Stimulated activated CD8-positive, alpha-beta memory T cell treated with anti-CD3 and anti-CD28 coated beads, Interleukin-2, amount 100 ng/mL, for 48 hours (primary cell): ENCODE results near the gene PRXL2A.
"Not testable (repeated sequence)": the region's sequence is repeated elsewhere in the genome, so short reads cannot be mapped to it uniquely, and the experiment has no call there.

Experiments used
- DNase-seq, 2 donors: peaks; one replicate each; pipeline ENCODE4 v3.0.0-alpha.2; 2020; ENCODE audit warnings: low read depth in 2 of 2

The PRXL2A gene

DNA sequence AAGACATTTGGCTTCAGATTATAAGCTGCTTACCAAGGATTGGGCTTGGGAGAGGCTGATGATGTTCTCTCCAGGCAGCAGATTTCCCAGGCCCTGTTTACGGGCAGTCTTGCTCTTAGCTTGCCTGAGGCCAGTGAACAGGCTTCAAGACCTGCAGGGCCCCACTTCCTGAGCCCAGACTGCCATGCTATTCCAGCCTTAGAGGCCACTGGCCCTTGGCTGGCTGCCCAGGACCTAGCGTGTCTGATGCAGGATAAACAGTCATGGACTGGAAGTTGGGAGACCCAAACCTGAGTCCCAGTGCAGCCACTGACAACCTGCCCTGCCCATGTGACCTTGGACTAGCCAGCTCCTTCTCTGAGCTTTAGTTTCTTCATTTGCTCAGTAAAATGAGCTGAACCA, 2.9 kb downstream of the PRXL2A start:
- no peak for DNase-seq

DNA sequence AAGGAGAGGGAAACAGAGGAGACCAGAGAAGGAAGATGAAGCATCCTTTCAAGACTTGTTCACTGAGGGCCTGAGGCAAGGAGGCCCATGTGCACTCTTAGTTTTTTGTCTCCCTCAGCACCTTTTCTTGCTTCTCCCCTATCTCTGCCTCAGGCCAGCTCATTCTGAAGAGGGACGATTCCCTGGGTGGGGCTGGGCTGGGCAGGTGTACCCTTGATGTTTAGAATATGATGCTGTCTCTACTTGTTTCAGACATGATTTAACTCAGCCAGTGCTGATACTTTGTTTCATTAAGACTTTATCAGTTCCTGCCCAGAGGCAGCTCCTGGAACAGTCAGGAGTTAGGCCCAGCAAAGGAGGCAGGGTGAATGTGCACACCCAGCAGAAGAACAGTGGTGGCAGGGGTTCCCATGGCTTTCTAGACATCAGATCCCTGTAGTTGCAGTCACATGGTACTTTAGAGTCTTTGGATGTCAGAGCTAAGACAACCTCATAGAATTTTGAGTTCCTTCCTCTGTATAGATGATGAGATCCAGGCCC, 3.4 kb downstream of the PRXL2A start:
- no peak for DNase-seq

DNA sequence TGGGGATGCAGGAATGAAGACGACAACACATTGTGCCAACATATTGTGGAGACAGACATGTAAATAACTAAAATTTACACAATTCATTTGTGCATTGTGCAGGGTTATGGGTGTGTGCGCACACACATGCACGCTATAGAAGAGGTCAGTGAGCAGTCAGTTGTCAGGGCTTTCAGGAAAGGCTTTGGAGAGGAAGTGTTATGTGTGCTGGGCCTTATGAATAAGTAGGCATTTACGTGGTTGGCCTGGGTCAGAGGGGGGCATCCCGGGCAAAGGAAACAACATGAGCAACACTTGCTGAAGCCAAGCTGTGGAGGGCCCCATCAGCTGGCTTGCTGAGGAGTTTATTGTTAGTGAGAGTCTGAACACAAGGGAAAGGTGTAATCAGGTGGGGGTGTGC, 4.1 kb downstream of the PRXL2A start:
- DNase-seq = no peak

DNA sequence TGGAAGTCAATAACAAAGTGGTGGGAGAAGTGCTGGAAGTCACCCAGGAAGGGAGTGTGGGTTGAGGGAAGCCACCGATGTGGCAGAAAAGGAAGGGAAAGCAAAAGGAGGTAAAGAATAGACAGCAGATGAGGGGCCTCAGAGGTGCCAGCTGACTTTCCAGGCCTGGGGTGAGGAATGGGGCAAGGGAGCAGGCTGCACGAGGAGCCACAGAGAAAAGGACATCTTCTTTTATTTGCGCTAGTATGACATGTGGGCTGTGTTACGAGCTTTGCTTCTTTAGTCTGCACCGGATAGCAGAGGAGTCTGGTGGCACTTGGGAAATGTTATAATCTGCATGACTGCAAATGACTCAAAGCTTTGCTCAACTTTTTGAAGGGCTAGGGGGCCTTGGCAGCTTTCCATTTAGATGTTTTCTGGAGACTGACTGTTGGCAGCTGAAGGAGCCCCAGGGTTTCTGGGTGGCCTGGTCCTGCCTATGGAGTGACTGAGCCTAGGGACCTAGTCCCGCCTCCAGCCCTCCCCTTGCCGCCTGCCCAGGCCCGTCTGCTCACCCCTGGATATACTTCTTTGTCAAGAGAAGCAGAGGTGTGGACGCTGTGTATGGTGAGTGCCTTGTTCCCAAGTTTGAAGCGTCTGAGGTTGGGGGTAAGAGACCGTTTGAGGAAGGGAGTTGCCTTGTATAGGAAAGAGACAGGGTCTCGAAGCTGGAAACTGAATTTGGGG, 5.1 kb downstream of the PRXL2A start:
- DNase-seq = no peak

DNA sequence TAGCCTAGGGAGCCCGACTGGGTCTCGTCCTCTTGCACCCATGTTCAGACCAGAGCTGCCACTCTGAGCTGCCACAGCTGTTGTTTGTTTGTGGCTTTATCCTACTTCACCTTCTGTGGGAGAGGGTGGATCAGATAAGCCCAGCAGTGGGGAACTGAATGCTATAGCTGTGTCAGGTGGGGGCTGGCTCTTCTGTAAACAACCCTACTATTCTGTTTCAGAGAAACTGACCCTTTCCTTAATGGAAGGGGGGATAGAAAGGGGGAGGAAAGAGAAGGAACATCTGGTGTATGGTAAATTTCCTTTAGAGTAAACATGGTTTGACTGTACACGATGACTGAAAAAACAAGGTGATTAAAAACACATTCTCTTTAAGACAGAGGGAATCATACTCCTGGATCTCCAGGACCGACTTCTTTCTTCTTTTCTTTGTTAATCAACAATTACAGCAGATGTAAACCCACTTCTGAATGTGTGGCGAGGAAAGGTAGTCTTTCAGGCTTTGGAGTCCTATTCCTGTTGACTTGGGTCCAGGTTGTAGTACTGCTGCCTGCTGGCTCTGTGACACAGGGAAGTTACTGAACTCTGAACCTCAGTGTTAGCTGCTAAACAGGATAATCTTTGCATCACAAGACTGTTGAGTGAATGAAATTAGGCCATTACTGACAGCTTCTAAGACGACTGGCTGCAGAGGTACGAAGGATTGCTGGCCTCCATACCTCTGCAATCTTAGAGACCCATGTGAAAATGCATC, 6.0 kb downstream of the PRXL2A start:
- no peak for DNase-seq

DNA sequence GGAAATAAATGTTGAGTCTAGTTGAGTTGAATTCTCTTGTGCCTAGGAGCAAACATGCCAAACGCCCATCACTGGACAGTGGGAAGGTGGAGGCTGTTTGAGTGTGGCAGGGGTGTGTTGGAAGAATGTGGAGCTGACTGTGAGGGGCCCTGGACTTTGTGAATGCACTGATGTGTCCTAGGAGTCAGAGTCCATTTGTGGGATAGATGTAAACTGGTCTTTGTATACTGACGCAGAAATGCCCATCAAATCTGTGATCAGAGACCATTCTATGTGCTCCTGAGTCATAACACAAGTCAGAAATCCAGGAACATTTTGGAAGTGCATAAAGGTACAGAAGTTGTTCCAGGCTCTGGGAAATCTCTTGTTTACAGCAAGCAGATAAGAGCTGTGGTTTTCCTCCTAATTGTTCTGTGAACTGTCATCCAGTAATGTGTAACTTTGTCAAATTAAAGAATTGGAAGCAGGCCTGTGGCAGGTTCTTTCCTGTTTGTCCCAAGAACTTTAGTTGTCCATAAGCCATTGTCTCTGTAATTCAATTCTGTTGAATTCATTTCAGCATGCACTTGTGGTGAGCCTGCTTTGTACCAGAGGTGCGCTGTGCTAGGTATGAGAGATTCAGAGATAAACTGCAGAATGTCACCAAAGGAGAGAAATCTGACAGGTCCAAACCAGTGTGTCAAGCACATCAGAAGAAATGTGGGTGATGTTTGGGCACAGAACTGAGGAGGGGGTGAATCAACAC, 7.6 kb downstream of the PRXL2A start:
- DNase-seq = no peak

DNA sequence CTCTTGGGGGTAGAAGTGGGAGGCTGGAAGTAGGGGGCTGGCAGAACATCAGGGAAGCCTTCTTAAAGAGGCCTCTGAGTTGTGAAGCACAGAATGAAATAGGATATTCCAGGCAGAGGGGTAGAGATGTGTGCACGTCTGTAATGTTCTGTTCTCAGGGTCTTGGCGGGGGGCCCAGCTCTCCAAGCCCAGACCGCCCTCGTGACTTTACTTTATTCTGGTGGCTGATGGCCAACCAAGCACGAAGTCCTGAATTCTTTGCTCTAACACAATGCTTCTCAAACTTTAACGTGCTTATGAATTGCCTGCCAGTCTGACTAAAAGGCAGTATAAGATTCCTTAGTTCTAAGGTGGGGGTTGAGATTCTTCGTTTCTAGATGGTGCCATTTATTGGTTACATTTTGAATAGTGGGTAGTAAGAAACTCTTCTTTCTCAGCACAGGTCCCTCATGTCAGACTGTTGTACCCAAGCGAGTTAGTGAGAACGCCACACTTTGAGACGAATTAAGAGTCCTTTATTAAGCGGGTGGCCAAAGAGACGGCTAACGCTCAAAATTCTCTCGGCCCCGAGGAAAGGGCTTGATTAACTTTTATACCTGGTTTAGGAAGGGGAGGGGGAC, 8.2 kb downstream of the PRXL2A start:
- DNase-seq = no peak

DNA sequence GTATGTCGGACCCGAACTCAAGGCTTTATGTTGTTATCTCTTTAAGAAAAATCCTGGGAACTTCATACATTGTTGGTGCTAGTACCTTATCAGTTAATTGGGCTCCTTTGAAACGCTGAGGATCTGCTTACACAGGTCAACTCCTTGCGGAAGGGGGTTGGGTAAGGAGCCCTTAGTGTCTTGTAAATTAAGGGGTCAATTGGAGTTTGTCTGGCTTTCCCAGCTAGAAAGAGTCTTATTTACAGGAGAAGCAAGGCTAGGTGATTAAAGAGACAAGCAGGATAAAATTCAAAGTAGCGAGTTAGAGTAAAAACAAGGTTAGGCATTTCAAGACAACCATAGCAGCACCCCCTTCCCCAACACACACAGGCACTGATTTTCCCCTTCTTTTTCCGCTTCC, 8.9 kb downstream of the PRXL2A start:
- DNase-seq = not testable (repeated sequence)

DNA sequence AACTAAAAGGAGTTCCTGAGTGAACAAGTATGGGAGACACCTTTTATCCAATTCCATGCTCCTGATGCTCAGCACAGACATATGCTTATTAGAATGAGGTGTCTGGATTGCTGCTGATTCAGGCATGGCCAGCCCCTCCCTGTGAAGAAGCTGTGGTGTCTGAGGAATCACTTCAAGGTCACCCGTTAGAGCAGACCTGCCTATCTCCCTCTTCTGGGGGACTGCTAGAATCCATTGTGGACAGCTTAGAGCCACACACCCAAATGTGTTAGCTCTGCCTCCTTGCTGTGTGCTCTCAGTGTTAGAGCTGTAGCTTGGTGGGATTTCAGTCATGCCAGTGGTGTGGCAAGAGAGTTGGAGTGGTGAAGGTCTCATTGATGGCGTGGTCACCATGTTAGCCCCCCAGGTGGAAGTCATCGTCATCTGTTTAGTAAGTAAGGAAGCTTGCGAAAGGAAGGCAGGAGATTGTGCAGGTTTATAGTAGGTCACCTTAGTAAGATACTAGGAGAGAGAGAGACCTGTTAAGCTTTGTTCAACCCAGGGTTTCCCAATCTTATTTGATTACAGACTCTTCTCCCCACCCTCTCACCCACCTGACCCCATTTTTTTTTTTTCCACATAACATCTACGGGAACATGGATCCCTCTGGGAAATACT, 12.8 kb downstream of the PRXL2A start:
- DNase-seq = no peak

DNA sequence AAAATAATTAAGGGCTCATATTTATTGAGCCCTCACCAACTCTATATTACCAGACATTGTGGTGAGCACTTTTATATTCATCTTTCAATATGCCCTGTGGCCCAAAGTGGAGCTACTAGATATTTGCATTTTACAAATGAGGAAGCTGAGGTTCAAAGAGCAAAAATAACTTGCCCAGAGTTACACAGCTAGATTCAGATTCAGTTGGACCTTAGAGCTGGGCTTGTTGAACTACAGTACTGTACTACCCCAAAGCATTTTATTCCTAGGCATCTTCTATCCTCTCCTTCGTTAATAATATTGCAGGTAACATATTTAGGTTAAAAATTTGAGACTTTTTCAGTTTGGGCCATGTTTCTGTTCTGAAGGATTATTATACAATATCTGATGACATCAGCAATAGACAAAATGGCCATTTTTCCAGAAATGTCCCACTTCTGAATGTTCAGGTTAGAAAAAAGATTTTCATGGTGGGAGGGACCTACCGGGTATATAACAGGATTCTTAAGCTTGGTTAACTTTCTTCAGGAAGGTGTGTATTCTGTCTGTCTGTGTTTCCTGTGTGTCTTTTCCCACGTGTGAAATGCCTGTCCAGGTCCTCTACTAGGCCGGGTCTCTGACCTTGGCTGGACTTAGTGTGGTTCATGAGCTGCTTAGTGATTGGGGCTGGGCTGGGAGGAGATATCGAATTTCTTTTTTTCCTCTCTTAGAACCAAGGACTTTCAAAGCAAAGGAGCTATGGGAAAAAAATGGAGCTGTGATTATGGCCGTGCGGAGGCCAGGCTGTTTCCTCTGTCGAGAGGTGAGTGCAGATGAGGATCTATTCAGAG, 13.6 kb downstream of the PRXL2A start:
- no peak for DNase-seq

DNA sequence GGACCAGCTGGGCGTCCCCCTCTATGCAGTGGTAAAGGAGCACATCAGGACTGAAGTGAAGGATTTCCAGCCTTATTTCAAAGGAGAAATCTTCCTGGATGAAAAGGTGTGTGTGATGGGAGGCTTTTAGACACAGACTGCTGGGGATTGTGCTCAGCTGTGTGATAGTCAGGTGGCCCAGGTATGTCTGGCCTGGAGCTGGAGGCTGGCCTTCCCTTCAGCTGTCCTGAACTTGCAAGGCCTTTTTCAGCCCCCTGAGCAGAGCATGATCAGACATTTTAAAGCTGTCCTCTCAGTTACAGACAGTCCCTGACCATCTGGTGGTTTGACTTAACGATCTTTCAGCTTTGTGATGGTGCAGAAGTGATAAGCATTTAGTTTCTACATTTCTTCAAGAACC, 17.6 kb downstream of the PRXL2A start:
- no peak for DNase-seq

DNA sequence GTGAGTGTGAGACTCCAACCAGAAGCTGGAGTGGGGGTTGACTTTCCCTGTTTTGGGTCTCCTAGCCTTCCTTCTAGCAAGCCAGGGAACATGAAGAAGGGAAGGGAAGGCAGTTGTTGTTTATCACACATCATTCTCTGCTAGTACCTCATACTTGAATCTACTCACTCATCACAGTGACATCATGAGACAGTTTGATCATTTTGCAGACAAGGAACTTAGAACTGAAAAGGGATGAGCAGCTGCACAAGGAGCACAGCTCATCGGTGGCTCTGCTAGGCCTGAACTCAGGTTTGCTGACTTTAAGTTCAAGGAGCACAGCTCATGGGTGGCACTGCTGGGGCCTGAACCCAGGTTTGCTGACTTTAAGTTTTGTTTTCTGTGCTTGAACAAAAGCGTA, 19.2 kb downstream of the PRXL2A start:
- no peak for DNase-seq

DNA sequence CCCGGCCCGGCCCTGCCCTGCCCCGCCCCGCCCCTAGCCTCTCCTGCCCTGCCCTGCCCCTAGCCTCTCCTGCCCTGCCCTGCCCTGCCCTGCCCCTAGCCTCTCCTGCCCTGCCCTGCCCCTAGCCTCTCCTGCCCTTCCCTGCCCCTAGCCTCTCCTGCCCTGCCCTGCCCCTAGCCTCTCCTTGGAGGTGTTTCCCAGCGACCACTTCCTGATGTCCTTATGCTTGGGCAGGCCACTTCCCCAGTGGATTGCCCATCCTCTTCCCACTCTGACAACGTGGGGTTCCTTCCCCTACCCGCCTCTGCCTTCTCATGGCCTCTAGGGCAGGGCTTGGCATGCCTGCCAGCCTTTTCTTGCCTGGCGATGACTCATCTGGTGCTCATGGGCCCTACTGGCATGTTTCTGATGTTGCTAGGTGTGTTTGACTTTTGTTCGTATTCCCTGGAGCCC, 21.2 kb downstream of the PRXL2A start:
- DNase-seq = no peak

DNA sequence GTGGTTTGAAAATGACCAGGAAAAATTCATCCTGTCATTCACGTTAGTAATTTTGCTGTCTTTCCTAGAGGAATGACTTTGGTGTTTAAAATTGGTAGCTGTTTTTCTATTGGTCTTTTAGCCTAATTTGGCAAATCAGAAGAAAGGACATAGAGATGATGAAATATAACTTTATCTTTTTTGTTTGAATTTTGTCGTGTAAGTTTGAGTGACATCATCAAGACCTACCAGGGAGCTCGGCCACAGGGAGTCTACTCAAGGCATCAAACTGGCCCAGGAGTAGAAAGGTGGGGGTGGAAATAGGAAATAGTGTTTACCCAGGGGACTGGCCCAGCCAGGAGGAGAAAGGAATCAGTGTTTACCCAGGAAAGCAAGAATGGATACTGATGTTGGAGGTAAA, 24.8 kb downstream of the PRXL2A start:
- DNase-seq = no peak

DNA sequence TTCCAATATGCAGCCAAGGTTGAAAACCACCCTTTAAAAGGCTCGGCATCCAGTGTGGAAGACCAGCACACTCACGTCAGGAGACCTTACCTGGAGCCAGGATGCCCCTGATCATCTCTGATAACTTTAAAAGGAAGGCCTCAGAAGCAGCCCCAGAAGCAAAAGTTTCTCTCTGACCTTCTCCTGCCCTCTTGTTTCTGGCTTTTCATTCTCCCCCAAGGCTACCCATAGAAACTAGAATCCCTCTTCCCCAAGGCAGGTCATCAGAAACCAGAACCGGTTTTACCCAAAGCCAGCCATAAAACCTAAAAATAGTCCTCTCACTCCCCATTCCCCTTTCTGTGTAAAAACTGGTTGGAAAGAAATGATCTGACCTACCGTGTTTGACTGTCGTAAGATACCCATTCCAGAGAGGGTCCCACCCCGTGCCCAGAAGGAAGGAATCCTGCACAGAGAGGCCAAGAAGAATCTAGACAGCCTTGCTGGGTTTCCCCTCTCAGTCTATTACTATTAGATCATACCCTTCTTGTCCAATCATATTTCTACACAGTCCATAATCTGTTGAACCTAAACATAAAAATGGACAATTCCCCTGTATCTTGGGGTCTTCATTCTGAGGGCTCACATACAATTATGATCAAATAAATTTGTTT, 28.2 kb downstream of the PRXL2A start:
- no peak for DNase-seq

DNA sequence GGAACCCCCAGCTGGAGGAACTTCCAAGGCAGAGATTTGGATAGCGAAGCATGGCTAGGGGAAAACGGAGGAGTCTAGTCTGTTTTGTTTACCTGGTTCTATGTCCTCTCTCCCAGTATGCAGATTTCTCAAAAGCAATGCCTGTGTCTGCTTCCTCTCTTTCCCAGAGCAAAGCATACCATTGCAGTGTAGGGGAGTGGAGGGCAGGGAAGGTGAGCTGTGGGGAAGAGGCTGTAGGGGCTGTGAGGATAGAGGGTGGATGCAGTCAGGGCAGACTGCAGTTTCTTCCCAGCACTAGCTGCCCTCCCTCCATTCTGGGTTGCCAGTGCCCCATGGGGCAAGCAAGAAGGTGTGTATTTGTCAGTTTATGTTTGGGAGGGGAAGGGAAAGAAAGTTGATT, 28.9 kb downstream of the PRXL2A start:
- no peak for DNase-seq

DNA sequence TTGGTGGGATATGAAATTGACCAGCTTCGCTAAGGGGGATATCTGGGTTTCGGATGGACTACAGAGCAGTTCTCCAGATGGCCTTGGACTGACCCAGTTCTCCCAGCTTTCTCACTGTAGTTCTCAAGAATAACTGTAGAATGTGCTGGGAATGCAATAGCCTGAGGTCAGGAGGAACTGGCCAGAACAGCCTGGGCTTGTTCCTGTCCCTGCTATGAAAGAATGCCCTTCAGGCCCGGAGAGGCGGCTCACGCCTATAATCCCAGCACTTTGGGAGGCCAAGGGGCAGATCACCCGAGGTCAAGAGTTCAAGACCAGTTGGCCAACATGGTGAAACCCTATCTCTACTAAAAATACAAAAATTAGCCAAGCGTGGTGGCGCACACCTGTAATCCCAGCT, 33.5 kb downstream of the PRXL2A start:
- DNase-seq = no peak

DNA sequence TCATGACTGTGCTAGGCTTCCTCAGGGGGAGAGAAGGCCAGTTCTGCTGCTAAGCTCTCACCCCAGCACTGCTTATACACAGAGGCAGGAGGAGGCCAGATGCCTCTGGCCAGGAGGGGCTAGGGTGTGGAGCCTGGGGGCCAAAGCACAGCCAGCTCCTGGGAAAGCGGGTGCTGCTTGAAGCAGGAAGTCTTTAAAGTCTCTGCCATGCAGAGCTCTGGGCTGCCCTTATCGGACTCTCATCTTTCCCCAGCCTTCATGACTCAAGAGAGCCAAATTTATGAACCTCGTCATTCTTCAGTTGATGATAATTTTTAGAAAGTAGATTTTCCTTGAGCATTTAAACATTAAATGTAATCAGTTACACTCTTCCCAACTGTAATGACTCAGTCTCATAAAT, 34.5 kb downstream of the PRXL2A start:
- DNase-seq = no peak

DNA sequence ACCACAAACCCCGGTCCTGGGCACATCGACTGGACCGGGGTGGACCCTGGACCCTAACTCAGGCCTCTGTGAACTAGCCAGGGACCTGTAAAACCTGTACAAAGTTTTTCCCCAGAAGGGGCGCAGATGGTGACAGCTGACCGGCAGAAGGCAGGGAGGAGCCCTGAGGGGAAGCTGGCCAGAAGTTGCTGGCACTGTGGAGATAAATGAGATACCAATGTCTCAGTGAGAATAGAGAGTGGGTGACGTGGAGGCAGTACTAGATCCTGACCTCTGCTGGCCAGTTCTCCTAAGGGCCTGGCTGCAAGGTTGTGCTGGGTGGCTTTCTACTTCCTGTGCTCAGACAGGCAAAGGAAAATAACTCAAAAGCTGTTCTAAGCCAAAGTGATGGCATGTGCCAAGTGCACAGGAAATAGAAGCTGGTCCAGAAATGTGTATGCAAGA, 35.2 kb downstream of the PRXL2A start:
- no peak for DNase-seq

DNA sequence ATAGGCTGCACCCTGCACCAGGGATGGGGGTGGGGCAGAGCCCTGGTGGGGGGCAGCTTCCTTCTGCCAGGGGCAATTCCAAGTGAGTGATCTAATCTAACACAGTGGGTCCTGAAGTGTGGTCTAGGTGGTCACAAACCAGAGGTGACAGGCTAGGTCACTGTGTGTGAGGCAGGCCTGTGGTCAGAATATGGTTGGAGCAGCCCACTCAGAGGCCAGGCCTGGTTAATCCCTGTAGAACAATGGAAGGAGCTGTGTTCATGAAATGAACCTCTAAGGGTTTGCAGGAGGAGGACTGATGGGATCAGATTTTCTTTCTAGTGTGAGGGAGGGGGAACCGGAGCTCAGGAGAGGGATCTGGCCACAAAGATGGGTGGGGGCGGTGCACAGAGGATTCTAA, 35.8 kb downstream of the PRXL2A start:
- DNase-seq = no peak
